Measurements from ENCODE around the gene TCP1. TPM values are rescaled to one million over a fixed set of nuclear protein-coding genes. Genes with fewer than 3 reads are reported as not detected.

TCP1 gene
- total RNA-seq, 1 experiment from 2014 or later, result 340 TPM

DNA sequence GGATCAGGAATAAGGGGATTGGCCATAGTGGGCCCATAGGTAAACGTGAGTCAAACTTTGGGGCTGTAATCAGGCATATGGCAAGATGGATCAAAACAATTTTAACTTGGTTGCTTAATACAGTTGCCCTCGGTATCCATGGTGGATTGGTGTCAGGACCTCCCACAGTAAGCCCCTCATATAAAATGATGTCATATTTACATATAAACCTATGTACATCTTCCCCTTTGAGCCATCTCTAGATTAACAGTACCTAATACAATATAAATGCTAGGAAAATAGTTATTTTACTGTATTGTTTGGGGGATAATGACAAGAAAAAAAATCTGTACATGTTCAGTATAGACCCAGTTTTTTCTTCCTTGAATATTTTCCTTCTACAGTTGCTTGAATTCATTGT lies 35.0 kb downstream of the TCP1 start:
- no peaks in the 10 kb centered on the region for H3K9me3 ChIP-seq (ENCODE audit: control insufficient read depth, insufficient read depth, low read depth, low read length)
- ChIA-PET CTCF (no interaction called here), POLR2A (no interaction called here)
- ATAC-seq (no peak), DNase-seq (ENCODE audit: low read depth, low spot score) (no peak)
- H3K27ac ChIP-seq (ENCODE audit: low read length), result no peak overlapping the region
- in situ Hi-C loops (cut with HindIII; ENCODE audit: low pct_unique_long_range_greater_than_20kb, low sequenced_read_pairs) (no loop called here), intact Hi-C loops (cut with micrococcal nuclease; ENCODE audit: unreplicated experiment) (no loop called here)
- no peaks in the 10 kb centered on the region for H3K27me3 ChIP-seq (ENCODE audit: control insufficient read depth, insufficient read depth, low read length)
- TF ChIP-seq POLR2AphosphoS5 (IDR thresholded peaks at IDR 0.05; ENCODE audit: low read depth, low read length), result no peak
- TF ChIP-seq, protein P1, sequence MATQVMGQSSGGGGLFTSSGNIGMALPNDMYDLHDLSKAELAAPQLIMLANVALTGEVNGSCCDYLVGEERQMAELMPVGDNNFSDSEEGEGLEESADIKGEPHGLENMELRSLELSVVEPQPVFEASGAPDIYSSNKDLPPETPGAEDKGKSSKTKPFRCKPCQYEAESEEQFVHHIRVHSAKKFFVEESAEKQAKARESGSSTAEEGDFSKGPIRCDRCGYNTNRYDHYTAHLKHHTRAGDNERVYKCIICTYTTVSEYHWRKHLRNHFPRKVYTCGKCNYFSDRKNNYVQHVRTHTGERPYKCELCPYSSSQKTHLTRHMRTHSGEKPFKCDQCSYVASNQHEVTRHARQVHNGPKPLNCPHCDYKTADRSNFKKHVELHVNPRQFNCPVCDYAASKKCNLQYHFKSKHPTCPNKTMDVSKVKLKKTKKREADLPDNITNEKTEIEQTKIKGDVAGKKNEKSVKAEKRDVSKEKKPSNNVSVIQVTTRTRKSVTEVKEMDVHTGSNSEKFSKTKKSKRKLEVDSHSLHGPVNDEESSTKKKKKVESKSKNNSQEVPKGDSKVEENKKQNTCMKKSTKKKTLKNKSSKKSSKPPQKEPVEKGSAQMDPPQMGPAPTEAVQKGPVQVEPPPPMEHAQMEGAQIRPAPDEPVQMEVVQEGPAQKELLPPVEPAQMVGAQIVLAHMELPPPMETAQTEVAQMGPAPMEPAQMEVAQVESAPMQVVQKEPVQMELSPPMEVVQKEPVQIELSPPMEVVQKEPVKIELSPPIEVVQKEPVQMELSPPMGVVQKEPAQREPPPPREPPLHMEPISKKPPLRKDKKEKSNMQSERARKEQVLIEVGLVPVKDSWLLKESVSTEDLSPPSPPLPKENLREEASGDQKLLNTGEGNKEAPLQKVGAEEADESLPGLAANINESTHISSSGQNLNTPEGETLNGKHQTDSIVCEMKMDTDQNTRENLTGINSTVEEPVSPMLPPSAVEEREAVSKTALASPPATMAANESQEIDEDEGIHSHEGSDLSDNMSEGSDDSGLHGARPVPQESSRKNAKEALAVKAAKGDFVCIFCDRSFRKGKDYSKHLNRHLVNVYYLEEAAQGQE (IDR thresholded peaks at IDR 0.05; ENCODE audit: insufficient read depth in 1 of 2, low read depth in 2 of 2, low read length in 1 of 2), result no peak
- TF ChIP-seq TCF7L2 (IDR thresholded peaks at IDR 0.05; ENCODE audit: low read depth, low read length), result no peak
- TF ChIP-seq SIN3A (IDR thresholded peaks at IDR 0.05; ENCODE audit: borderline replicate concordance, insufficient read depth, low read depth, low read length), result no peak
- TF ChIP-seq, protein P2, sequence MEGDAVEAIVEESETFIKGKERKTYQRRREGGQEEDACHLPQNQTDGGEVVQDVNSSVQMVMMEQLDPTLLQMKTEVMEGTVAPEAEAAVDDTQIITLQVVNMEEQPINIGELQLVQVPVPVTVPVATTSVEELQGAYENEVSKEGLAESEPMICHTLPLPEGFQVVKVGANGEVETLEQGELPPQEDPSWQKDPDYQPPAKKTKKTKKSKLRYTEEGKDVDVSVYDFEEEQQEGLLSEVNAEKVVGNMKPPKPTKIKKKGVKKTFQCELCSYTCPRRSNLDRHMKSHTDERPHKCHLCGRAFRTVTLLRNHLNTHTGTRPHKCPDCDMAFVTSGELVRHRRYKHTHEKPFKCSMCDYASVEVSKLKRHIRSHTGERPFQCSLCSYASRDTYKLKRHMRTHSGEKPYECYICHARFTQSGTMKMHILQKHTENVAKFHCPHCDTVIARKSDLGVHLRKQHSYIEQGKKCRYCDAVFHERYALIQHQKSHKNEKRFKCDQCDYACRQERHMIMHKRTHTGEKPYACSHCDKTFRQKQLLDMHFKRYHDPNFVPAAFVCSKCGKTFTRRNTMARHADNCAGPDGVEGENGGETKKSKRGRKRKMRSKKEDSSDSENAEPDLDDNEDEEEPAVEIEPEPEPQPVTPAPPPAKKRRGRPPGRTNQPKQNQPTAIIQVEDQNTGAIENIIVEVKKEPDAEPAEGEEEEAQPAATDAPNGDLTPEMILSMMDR (IDR thresholded peaks at IDR 0.05), result no peak
- peaks cover under 1% of the 10 kb centered on the region for H3K4me1 ChIP-seq (ENCODE audit: control insufficient read depth, insufficient read depth, low read length)
- H3K36me3 ChIP-seq (ENCODE audit: control insufficient read depth, insufficient read depth, low read length), result peaks cover 48% of the 10 kb centered on the region
- H3K4me3 ChIP-seq (ENCODE audit: low read depth in 2 of 2, low read length in 2 of 2), result no peak overlapping the region
- no TSS peak for BruUV-seq (replicated peaks)

DNA sequence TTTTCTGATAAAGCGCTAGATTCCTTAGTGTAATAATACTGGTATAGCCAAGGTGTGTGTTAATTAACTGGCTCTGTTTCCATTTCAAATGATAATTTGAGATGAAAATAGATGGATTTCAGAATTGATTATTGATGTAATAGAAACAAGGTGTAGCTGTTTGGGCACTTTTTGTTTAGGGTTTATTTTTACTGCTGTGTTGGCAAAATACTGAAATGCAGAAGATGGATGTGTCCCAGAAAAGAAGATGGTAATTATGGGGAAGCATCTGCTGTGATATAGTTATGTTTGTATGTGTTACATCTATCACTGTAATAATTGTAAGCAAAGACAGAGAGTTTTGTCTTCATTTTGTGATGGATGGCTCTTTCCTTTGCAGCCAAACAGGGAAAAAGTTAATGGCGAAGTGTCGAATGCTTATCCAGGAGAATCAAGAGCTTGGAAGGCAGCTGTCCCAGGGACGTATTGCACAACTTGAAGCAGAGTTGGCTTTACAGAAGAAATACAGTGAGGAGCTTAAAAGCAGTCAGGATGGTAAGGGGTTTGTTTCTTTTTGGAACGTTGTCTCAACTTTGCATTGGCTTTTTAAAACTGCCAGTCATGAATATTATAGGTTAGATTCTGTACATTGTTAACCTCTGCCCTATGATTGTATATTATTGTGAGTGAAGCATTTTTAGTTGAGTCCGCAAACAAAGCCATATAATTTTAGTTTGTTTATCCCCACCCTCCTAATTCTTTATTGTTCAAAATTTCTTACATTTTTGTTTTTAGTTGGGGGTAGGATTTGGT lies 36.1 kb downstream of the TCP1 start:
- CTCF ChIA-PET, result no interaction called here
- peaks cover 51% of the 10 kb centered on the region for H3K36me3 ChIP-seq (ENCODE audit: control insufficient read depth, insufficient read depth, low read length)
- POLR2A ChIA-PET, result no interaction called here
- no peak for TF ChIP-seq POLR2AphosphoS5 (IDR thresholded peaks at IDR 0.05; ENCODE audit: low read depth, low read length)
- no peak for TF ChIP-seq SIN3A (IDR thresholded peaks at IDR 0.05; ENCODE audit: borderline replicate concordance, insufficient read depth, low read depth, low read length)
- TF ChIP-seq, protein P1 (IDR thresholded peaks at IDR 0.05; ENCODE audit: insufficient read depth in 1 of 2, low read depth in 2 of 2, low read length in 1 of 2), result no peak
- TF ChIP-seq TCF7L2 (IDR thresholded peaks at IDR 0.05; ENCODE audit: low read depth, low read length), result no peak
- TF ChIP-seq, protein P2 (IDR thresholded peaks at IDR 0.05), result no peak
- in situ Hi-C loops (cut with HindIII; ENCODE audit: low pct_unique_long_range_greater_than_20kb, low sequenced_read_pairs), result no loop called here
- ATAC-seq, result no peak
- no peak for DNase-seq (ENCODE audit: low read depth, low spot score)
- BruUV-seq (replicated peaks), result no TSS peak
- H3K9me3 ChIP-seq (ENCODE audit: control insufficient read depth, insufficient read depth, low read depth, low read length), result no peaks in the 10 kb centered on the region
- intact Hi-C loops (cut with micrococcal nuclease; ENCODE audit: unreplicated experiment), result no loop called here
- no peaks in the 10 kb centered on the region for H3K27me3 ChIP-seq (ENCODE audit: control insufficient read depth, insufficient read depth, low read length)
- no peaks in the 10 kb centered on the region for H3K4me1 ChIP-seq (ENCODE audit: control insufficient read depth, insufficient read depth, low read length)
- no peak overlapping the region for H3K4me3 ChIP-seq (ENCODE audit: low read depth in 2 of 2, low read length in 2 of 2)
- no peak overlapping the region for H3K27ac ChIP-seq (ENCODE audit: low read length)
